ENCODE results near the gene CABLES2.

CABLES2 gene

DNA sequence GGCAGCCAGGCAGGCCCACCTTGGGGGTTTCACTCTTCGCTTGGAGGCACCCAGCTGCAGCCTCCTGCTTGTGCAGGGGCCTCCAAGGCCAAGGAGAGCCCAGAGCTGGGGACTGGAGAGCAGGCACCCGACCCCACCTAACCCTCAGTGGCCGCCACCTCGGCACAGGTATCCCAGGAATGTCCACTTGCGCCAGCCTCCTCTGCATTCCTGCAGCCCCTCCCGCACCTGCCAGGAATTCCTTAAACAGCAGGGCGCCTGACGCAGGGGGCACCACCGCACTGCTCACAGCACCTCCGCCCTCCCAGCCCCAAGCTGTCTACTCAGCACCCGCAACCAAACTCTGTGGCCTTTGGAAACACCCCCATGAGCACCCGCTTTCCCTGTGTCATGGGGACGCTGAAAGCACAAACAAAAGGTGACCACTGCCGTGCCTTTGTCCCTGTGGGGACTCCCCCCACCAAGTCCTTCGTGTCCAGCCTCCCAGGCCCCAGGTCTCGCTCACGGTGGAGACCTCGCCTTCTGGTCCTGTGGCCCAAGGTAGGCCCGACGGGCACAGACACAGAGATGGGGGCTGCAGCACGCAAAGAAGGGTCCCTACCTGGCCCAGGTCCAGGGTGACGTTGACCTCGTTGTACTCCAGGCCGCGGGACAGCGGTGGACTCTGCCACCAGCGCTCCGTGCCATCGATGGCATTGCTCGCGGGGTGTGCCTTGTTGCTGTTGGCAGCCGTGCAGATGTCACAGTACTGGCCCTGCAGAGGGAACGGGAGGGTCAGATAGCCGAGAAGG lies 45.1 kb downstream of the CABLES2 start:
- no peak for DNase-seq (ENCODE audit: low read depth in 3 of 3)

DNA sequence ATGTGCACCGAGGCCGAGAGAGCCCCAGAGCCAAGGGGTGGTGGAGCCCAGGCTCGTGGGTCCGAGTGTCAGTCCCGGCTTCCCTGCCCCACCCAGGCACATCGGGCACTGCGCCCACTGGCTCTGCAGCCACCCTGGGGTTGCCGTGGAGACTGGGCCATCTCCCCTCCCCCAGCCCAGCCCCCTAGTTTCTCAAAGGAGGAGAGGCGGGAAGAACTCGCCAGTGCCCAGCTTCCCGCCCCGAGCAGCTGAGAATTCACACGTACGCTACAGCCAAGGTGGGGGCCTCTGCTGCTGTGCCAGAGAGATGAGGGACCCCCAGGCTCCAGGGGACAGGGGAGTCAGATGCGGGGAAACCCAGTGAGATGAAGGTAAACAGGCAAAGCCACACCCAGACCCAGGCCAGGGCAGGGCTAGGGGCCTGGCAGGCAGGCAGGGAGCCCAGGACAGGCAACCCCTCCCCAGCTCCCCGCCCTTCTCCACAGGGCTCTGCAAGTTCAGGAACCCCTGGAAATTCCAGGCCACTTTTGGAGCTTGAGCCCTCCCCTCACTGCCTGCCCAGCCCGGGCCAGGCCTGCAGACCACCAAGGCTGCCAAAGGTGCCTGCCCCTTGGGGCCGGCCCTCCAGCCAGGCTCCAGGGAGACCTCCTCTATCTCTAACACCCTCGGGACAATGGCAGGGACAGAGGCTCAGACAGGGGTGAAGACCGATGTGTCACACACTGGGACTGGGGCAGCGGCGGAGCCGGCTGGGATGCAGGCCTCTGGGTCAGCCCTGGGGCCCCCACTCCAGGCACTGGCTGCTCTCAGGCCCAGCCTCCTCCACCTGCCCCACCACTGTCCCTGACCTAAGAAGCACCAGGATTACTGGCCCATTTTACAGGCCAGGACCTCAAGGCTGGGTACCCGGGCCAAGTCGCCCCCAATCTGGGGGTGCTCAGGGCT lies 46.0 kb downstream of the CABLES2 start:
- no peak for DNase-seq (ENCODE audit: low read depth in 3 of 3)

DNA sequence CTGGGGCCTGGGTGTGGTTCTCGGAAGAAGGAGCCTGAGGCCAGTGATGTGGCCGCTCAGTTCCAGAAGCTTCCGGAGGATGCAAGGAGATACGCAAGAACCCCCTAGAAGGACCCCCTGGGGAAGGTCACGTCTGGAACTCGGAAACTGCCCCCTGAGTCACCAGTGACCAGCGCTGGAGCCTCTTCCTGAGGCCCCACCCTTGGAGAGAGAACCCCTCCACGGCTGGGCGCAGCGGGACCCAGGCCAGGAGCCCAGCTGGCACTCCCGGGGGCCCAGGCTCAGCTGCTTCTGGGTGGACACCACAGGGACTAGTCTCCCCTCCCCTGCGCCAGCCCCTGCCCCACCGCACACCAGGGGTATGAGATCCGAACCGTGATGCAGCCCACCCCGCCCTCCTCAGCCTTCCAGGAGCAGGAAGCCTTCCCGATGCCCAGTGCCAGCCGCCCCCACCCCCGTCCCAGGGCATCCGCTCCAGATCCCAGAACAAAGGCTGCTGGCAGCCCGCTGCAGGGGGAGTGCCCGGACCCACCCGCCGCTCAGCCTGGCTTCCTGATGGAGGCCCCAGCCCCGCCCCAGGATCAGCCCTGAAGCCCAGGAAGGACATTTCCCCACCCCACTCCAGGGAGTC lies 47.5 kb downstream of the CABLES2 start:
- DNase-seq (ENCODE audit: low read depth in 3 of 3) = no peak

DNA sequence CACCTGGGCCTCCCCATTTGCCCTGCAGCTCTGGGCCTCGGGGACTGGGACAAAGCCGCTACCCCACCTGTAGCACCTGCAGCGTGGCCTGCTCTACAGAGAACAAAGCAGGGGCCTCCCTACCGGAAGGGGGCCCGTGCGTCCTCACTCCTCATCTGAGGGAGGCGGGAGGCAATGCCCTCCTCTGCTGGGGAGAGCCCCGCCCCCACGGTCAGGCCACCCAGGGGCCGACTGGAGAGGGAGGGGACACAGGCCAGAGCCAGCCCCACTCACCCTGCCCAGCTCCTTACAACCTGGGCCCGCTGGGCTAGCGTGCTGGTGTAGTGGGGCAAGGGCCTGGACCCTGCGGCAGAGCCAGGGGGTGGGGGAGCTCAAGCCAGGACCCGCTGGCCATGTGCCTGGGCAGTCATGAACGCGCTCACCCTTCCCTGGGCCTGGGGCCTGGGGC lies 48.0 kb downstream of the CABLES2 start:
- no peak for DNase-seq (ENCODE audit: low read depth in 3 of 3)

DNA sequence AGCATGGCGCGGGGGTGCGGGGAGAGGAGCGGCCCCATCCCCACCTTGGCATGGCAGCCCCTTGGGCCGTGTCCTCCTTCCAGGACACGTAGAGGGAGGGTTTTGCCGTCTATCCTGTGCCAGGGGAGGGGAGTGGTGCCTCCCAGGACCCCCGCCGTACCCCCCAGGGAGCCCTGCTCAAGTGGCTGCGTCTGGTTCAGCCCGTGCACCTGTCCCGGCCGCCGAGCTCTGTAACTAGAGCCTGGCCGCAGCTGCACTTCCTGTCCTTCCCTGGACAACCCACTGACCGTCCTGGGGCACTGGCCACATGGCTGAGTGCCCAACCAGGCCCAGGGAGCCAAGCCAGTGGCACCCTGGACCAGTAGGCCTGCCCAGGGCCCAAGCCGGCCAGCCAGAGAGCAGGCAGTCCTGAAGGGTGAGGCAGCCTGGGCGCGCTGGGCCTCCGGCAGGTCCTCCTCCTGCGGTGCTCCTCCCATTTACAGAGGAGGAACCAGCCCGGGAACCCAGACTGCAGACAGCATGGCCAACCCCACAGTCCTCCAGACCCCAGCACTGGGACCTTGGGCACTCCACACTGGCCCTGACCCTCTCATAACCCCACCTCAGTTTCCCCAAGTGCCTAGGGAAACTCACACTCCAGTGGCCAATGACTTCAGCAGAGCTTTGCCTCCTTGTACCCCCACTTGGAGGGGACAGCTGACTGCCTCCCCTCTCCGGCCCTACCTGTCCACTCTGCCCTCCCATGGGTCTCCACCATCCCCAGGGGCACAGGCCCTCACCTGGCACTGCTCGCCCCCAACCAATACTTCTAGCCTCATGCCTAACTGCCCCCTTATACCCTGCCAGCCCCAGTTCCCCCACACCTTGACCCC lies 48.7 kb downstream of the CABLES2 start:
- DNase-seq (ENCODE audit: low read depth in 3 of 3) = no peak

DNA sequence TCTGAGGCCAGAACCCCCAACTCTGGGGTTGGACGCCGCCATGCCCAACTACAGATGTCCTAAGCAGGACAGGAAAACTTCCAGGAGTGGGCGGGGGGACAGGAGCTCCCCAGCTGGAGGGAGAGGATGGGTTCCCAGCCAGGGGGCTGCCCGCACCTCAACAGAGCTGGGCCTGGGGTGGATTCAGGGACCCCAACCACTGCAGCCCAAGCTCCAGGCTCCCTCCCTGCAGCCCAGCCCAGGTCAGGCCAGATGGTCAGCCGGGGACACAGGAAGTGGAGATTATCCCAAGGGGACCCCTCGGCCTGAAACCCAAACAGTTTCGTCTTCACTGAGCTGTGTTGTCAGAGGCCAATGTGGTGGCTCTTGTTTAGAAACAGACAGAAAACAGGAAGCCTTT lies 49.4 kb downstream of the CABLES2 start:
- no peak for DNase-seq (ENCODE audit: low read depth in 3 of 3)

DNA sequence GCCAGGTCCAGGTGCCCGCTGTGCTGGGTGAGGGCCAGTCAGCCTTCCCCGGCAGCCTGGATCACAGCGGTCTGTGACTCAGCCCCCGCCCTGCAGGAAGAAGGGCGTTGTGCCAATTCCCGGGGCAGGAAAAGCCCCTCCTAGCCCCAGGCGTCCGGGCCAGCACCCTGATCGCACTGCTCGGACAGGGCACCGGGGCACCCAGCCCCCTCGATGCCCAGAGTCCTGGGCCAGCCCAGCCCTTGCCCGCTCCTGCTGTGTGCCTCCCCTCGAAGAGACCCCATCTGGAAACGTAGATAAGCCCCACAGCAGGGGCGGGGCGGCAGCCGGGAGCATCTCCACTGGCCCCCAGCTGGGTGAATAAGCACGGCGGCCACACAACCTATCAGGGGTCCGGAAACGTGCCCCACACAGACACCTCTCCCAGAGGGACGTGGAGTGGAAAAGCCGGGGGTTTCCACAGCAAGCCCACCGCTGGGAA lies 49.9 kb downstream of the CABLES2 start:
- no peak for DNase-seq (ENCODE audit: low read depth in 3 of 3)

DNA sequence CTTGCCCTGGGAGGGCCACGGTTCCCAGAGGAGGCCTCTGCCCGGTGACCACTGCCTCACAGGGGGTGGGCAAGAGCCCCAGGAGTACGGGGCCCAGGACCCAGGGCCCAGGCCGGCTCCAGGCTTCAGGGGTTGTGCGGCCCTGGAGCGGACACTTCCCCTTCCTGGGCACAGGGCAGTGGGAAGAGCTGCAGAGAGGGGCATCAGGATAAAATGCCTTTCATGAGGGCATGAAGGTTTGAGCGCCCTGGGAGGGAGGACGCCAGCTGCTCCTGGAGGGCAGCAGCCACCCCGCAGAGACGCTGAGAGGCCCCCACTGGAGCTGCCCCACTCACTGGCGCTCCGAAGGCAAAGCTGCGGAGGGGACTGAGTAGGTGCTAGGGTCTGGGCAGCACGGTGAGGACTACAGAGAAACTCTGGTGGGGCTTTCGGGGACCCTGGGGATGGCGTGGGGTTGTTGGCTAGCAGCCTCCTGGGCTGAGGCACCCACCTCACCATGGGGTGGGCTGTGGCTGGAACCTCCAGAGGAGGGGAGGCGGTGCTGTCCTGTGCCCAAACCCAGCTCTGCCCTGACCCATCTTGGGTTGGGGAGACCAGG lies 50.4 kb downstream of the CABLES2 start:
- no peak for DNase-seq (ENCODE audit: low read depth in 3 of 3)

DNA sequence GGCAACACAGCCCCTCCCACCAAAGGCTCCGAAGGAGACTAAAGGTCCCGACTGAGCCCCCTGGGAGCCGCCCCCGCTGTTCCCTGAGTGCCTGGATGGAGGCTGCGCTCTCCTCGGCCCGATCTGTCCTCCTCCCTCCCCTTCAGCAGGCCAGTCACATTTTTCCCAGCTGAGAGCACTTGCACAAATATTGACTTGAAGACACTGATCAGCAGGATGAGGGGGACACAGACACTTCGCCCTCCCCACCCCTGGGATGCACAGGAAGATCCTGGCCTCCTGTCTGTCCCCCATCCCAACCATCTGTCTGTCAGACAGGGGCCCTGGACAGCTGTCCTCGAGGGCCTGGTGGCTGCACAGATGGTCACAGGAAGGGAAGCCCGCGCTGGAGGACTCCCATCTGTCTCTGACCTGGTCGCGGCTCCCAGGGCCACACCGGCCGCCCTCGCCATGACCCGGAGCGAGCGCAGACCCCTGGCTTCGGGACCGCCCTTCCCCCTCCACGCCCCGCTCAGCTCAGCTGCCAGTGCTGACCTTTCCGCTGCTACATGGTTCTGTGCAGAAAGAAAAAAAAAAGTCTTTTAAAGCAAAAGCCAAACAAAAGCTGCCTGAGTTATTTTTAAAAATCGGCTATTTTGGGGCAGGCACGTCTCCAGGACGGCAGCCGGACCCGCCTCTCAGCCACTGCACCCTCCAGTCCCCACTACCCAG lies 51.1 kb downstream of the CABLES2 start:
- no peak for DNase-seq (ENCODE audit: low read depth in 3 of 3)

DNA sequence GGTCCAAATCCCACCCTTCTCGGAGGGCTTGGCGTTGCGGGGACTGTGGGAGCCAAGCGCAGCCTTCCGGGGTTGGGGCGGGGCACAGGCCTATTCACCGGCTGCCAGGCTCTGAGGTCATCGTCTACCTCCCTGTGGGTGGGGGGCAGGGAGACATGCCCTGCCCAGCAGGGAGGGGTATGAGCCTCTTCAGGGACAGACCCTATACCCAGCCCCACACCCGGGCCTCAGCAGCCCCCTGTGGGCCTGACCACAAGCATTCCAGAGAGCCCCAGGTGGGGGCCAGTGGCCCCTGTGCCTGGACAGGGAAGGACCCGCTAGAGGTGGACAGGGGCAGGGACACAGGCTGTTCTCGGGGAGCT lies 51.6 kb downstream of the CABLES2 start:
- no peak for DNase-seq (ENCODE audit: low read depth in 3 of 3)

DNA sequence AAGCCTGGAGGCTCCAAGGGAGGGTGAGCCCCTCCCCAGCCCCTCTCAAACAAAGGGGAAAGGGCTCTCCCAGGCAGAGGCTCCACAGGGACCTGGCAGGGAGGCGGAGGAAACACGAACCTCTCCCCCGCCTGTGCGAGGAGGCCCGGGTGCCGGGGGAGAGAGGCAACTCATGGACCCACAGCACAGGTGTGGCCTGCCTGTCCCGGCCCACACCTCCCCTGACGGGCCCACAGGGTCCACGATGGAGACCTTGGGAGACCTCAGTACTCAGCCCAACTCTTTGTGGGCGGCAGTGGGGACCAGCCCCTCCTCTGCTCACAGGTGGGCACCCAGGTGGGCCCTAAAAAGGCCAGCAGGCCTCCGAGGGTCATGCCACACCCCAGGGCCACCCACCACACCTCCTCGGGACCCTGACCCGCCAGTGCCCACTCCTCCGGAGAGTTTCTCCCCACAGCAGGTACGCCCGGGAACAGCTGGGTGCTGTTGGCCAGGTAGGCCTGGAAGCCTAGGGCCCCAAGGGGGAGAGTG lies 52.2 kb downstream of the CABLES2 start:
- DNase-seq (ENCODE audit: low read depth in 3 of 3) = no peak

DNA sequence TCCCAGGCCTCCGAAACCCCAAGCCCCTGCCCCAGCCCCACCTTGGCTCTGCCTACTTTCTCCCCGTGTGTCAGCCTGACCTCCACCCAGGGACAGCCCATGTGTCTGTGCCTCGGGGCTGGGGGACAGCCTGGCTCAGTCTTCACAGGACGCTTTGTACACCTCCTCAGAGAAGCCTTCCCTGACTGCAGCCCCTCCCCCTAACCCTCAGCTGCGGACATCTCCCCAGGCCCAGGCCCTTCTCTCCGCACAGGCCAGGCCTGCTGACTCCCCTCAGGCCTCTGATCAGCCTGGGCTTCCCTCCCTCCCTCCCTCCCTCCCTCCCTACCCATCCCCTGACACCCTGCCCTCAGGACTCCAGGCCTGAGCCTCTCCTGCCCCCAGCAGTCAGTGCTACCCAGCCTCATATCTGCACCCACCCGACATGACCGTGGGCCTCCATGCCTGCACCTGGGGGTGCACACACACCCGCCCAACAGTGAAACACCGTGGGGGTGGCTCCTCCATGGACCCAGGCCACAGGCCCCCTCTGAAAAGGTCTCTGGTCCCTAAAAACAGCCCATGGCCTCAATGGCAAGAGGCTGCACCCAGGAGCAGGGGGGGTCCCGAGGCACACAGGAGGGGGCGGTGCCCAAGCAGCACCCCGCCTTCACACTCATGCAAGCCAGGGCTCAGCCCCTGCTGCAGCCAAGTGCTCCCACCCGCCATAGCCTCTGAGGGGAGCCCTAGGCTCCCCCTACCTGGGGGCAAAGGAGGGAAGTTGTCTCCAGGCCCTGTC lies 52.9 kb downstream of the CABLES2 start:
- DNase-seq (ENCODE audit: low read depth in 3 of 3) = no peak

DNA sequence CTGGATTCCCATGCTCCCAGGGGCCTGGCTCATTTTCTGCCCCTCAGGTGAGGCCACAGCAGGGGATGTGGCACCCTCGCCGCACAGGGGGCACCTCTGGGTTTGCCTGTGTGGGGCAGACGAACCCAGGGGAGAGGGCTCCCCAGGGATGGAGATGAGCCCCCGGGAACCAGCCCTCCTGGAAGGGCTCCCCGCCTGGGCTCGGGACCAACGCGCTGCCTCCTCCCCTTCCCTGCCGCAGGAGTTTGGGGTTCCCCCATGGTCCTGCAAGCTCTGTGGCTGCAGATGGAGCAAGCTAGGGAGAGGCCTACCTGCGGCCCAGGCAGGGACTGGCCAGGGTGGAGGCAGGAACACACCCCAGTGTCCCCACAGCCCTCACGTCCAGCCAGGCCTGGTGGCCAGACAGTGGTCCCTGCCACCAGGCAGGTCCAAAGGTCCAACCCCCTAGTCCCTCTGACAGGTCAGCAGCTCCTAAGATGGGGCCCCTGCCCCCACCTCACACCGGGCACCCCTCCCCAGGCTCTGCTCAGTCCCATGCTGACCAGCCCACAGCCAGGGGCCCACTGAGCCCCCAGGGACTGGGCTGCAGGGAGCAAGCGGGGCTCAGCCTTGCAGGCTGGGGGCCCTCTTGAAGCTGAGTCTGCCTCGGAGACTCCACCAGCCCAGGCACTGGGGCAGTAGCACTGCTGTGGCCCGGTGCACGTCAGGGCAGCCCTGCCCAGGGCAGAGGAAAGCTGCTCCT lies 53.6 kb downstream of the CABLES2 start:
- DNase-seq (ENCODE audit: low read depth in 3 of 3) = no peak

DNA sequence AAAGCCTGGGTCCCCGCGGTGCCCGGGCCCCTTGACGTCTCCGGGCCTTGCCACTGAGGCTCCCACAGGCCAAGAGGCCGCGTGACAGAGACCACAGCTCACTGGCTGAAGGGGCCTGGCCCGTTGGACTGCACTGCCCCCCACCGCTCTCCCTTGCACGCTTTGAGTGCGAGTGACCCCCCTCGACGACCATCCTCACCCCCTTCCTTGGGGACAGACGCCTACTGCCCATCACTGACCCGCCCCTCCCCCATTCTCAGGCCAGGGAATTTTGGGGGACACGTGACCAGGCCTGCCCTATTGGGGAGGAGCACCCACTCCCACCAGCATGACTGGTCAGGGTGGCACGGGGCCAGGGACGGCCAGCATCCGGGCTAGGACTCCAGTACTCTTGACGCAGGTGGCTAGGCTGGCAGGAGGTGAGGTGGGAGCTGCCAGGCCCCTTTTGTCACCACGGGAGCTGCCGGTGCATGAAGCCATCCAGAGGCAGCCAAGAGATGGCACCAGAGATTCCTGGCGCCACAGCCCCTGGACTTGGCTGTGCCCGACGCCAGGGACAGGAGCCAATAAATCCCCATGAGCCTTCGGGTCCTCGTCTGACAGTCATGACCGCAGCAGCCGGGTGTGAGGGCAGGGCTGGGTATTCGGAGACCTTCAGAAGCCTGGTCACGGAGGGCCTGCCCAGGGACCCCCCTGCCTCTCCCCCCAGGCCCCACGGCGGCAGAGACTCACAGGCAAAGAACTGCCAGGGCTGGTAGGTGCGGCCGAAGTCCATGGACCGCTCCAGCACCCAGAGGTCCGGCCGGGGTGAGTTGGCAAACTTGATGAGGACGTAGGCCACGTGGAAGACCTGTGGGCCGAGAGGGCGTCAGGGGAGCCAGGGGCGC lies 54.4 kb downstream of the CABLES2 start:
- DNase-seq (ENCODE audit: low read depth in 3 of 3) = no peak

DNA sequence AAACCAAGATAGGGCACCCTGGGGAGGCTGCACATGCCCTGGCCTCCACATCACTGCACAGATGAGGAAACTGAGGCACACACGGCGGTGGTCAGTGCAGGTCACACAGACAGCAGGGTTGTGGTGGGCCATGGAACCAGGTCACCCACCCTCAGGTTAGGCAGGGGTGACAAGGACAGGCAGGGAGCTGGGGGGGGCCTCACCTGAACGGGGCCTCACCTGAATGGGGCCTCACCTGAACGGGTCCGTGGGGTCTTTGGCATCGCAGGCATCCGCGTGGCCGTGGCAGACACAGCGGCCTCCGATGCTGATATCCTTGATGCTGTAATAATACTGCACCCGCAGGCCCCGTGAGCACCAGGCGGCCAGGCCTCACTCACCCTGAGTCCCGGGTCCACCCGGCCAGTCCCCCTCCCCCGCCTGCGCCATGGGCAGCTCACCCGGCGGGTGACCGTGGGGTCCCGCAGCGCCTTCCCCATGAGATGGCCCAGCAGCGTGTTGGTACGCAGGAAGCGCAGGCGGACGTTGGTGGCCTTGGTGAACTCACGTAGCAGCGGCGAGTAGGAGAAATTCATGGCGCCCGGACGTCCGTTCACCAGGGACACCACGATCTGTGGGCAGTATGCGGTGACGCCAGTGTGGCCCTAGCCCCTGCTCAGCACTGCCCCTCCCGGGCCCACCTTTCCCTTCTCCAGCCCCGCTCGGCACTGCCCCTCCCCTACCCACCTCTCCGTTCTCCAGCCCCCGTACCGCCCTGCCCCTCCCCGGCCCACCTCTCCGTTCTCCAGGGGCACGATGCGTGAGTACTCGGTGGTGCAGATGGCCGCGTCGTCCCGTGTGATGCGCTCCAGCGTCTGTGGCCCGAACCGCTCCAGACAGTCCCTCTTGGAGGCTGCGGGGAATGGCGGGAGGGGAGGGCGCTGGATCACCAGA lies 55.4 kb downstream of the CABLES2 start:
- no peak for DNase-seq (ENCODE audit: low read depth in 3 of 3)
